ENCODE measurements around the gene FOXP1.

DNA sequence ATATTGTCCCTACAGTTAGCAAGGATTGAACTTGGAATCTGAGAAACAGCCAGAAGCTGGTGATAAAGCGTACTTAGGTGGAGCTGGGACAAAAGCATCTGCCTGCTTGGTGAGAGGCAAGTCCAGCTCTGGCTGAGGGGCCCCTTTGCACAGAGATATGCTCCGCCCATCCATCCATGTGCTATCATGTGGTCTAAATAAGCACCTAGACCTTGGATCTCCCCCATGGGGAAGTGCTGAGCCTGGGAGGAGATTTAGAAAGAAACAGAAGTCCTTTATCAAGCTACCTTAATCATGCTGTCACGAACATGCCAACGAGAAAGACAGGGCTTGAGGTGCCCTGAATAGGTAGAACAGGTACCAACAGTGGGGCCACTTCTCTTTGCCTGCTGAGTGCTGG, 369.5 kb downstream of the FOXP1 start:
- no peak for TF ChIP-seq POLR2A (IDR thresholded peaks at IDR 0.05)
- TF ChIP-seq CTCF (IDR thresholded peaks at IDR 0.05): no peak
